ENCODE results near the gene PEA15. TPM values are rescaled to one million over a fixed set of nuclear protein-coding genes. Genes with fewer than 3 reads are reported as not detected.

Gene PEA15
- total and polyA plus RNA-seq, 9 of the 15 experiments (the other 6 are each of a cell fraction or from before 2014, with no cell fraction given), result 8.2 to 175 (median 35.4) TPM

- TF ChIP-seq ZBTB9 (CRISPR knock-in tag; IDR thresholded peaks at IDR 0.05), result no peak
- no peak for TF ChIP-seq NCOA1 (IDR thresholded peaks at IDR 0.05; ENCODE audit: low read depth)
- TF ChIP-seq ZNF282 (CRISPR knock-in tag; IDR thresholded peaks at IDR 0.05), result no peak
- TF ChIP-seq ZBTB11 (CRISPR knock-in tag; IDR thresholded peaks at IDR 0.05), result no peak
- TF ChIP-seq ATF6 (CRISPR knock-in tag; IDR thresholded peaks at IDR 0.05), result no peak
- no peak for TF ChIP-seq ZNF217 (CRISPR knock-in tag; IDR thresholded peaks at IDR 0.05)
Measured at GRCh38 chr1:160158031-160158430, 47.2 kb upstream of the PEA15 start (continued).
